HG03139 (cell line): ENCODE results near the gene DMRT2.

Experiments used
- ATAC-seq: cut with Tn5 transposase; IDR thresholded peaks from one replicate; pipeline ENCODE4 v1.9.1; 2021; ENCODE audit not compliant: unreplicated experiment

DMRT2 gene

DNA sequence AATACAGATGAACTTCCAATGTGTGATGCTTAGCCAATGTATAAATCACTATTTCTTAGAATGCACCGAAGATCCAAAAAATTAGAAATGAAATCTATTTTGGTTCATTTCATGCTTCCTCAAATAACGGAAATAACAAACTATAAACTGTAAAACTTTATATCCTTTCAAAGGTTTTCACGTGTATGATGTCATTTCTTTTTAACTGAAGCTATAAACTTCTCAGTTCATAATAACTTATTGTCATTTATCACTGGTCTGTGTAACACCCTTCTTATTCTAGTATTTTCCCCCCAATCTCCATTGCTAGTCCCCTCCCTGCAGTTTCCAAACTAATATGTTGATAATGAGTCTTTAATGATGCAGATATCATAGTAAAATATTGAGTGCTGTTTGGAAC is 36.4 kb downstream of the DMRT2 start:
- ATAC-seq: no peak

DNA sequence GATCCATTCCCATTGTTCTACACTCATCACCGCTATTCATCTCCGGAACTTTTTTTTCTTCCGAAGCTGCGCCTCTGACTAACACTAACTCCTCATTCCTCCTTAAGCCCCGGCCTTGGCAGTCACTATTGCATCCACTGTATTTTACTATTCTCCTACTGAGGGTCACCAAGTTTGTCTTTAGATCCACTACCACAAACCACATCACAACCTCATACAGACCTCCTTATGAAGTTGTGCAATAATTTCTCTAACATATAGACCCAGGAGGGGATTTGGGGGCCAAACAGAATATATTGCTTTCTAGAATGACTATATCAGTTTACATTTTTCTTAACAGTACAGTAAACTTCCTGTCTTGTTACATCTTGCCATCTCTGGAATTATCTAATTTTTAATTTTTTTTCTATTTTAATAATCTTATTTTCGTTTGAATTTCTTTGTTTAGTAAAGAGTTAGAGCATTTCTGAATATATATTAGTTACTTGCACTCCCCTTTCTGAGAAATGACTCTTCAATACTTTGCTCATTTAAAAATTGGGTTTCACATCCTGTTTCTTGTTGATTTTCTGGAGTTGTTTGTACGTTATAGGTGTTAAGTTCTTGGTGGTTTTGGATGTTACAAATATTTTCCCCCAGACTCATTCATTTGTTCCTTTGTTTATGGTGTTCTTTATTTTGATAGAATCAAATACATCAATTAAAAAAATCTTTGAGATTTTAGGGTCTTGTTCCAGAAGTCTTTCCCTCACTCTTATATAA is 37.1 kb downstream of the DMRT2 start:
- no peak for ATAC-seq

DNA sequence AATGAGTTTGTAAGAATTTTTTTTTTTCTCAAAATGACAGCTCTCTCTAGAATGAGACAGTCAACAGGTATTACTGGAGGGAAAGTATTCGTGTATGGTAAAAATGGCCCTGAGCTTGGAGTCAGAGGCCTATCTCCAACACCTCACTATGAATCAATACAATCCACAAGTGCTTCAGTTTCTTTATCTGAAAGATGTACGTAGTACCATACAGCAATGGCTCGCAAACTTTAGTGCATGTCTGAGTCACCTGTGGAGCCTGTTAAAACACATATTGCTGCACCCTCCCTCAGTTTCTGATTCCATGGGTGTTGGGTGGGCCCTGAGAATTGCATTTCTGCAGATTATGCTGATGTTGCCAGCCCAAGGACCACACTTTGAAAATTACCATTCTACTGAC is 44.6 kb downstream of the DMRT2 start:
- no peak for ATAC-seq

DNA sequence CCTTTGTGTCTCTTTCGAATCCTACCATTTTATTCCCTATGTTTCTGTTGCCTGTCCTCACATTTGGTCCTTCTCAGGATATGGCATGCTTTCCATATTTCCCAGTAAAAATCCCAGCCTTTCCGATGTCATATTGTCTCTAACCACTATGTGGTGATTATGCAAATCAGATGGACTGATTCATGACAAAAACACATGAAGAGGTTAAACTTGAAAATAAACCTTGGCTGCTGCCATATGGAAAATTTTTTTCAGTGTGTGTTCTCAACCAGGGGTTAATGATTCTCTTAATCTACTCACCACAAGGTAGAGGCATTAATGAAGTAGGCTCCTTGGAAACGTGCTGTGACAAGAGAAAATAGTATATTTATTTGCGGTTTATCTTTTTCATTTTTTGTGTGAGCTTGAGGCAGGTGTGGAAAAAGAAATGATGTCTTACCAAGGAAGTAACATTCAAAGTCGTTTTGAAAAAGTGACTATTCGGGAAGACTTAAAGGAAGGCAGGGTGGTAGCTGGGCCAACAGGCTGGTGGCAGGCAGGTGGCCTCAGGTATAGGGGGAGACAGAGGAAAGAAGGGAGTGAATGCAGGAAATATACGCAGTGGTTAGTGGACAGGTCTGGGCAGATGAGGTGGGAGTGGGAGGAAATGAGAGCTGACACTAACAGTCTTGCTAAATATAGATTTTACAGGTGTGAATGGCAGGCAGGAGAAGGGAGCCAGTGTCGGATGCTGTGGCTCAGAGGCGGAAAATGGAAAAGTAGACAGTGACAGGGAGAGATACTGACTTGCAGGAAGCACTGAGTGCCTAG is 46.2 kb downstream of the DMRT2 start:
- ATAC-seq: no peak

DNA sequence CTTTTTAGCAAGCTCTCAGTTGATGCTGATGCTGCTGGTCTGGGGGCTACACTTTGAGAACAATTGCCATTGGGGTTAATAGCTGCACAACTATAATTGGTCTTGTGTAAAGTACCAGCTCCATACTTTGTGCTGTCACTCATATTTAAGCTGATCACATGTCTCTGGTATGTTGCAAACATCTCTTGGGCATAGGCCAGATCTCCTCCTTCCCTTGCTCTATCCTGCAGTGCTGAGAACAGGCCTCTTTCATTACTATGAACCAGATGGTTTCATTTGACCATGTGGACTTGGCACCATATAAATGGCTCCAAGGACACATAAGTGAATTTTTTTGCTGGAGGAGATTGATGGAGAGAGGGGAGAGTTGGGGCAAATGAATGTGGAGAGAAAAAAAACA is 48.4 kb downstream of the DMRT2 start:
- no peak for ATAC-seq

DNA sequence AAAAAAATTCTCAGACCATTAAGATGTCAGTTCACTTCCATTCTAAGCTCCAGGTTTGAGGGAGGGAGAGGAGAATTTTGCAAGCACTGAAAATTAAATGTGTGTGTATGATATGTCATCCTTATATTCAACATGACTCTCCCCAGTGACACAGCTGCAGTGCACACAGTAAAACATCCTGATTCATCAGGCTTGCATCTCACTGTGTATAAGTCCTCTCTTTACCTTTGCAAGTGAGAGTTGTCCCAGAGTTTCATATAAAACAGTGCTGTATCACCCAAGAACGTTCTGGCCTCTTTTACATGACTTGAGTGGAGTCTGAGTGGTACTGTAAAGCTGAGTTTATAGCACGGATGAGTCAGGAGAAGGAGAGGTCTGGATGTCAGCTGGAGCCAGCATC is 50.0 kb downstream of the DMRT2 start:
- ATAC-seq: no peak

DNA sequence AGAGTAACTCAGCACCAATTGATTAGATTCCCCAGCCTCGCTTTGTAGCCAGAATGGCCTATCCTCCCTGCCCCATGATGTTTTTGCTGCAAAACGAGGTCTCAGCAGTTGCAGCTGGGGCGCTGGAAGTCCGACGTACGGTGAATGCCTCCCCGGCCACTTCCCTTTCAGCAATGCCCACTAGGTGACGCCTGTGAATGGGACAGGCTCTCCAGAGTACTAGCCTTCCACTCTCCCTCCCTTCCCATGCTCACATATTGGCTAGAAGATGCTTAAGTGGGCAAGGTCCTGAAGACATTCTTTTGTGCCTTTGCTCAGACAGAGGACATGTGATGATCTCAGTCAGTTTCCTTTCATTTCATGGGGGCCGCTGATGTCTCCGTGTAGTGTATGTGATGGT is 50.8 kb downstream of the DMRT2 start:
- ATAC-seq: no peak

DNA sequence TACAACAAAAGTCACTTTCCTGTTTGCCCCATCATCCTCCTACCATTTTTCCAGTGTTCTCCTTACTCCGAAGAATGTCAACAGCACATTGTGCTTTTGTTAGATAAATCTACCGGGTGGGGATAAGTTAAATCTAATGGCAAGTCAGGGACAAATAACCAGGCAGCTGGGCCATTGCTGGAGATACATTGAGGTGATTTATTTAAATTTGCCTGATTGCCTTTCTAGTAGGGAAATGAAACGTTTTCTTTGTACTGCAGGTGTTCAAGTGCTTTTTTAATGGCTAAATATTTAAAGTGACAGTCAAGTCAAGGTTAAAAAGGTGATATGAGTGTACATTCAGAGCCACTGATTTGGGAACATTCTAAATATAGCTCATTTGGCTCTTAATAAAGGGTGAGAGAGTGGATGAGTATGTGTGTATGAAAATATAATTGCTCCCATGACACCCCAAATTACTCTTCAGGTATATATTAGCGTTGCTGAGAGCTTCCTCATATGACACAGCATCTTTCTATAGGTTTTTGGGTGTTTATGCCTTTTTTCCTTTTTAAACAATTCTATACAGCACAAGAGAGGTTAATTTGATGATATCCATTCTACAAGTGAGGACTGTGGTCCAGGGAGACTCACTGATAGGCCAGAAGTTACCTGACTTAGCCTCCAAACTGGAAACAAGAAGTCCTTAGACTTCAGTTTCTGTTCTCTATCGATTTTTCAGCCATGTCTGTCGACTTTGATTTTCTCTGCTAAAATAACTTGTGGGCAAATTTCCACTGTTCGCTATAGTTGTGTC is 51.9 kb downstream of the DMRT2 start:
- no peak for ATAC-seq

DNA sequence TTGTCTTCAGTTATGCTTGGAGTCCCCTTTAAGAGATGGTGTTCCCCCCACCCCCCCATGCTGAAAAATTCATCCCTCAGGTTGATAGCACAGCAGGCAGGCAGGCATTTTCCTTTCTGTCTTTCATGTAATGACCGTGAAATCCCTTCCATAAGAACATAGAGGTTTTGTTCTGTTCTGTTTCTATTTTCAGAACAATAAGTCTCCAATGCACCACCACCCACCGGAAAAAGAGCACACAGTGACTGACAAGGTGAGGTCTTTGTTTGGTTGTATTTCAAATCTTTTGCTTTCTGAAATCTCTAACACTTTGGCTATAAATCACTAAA is 52.4 kb downstream of the DMRT2 start:
- ATAC-seq: no peak
